ENCODE data around the gene MRPS23.

- no peak for TF ChIP-seq ZNF121 (tag by site-specific recombination; IDR thresholded peaks at IDR 0.05)
- no peak for TF ChIP-seq CTCF (tag by site-specific recombination; IDR thresholded peaks at IDR 0.05)
- TF ChIP-seq ZNF48 (tag by site-specific recombination; IDR thresholded peaks at IDR 0.05), result no peak
Observed at GRCh38 chr17:57898487-57899311, 48.9 kb upstream of the MRPS23 start.
